ENCODE data around the gene CAMKK1. TPM values are rescaled to one million over a fixed set of nuclear protein-coding genes. Genes with fewer than 3 reads are reported as not detected.

CAMKK1 gene
- total RNA-seq, 1 experiment from 2014 or later, result 4.3 TPM

DNA sequence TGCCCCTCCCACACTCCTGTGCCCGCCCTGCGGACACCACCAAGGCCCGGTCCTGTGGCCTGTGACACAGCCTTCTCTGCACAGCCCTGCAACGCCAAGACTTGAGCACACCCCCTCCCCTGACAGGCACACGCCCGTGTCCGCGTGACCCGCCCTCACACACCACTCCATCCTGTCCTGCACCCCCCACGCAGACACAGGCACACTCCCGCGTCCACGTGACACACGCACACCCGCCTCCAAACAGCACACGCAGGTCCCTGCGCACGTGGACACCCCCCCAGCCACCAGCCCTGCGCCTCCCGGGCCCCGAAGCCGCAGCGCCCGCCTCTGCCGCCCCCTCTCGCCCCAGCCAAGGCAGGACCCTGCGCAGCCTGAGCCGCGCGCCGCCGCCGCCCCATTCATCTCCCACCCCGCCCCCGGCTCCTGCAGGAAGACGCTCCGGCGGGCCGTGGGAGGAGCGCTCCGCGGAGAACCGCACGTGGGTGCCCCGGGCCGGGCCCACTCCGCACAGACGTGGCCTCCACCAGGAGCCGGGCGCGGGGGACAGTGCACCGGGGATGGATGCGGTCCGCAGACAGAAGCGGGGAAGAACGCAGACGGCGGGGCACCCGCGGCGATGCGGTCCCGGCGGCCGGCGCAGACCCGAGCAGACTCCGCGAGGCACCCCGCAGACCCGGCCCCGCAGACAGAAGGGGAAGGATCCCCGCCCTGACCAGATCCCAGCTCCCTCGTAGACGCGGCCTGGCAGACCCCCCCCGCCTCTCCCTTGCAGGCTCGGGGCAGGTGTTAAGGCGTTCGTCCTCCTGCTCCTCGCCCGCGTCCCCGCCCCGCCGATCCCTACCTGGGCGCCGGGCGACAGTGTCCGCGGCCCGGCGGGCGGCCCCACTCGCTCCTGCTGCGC lies 506 bp downstream of the CAMKK1 start:
- no peaks in the 10 kb centered on the region for H3K9me3 Mint-ChIP-seq (ENCODE audit: unreplicated experiment)
- no peak for TF ChIP-seq CTCF (IDR thresholded peaks at IDR 0.05; ENCODE audit: unreplicated experiment)
- H3K36me3 Mint-ChIP-seq (ENCODE audit: insufficient read depth, unreplicated experiment), result peaks cover 10% of the 10 kb centered on the region
- ChIA-PET CTCF (interaction anchor here (3.0 kb wide), 1 partner anchor 21 kb away, joined by 20 read pairs; no protein-coding TSS in a partner anchor), POLR2A (interaction anchor here (0.6 to 1.9 kb wide), 4 partner anchors 9 to 665 kb away, joined by 3 to 4 read pairs (median 3); partner anchors contain the start of gene HASPIN)
- no TSS peak for BruUV-seq (replicated peaks)
- peak; percentile 54 for DNase-seq (ENCODE audit: unreplicated experiment)
- no peak overlapping the region for H3K27ac Mint-ChIP-seq (ENCODE audit: low read depth, unreplicated experiment)
- no peaks in the 10 kb centered on the region for H3K27me3 Mint-ChIP-seq (ENCODE audit: insufficient read depth, unreplicated experiment)
- peak overlapping the region; percentile 72 for H3K4me3 Mint-ChIP-seq (ENCODE audit: unreplicated experiment)
- peaks cover 46% of the 10 kb centered on the region for H3K4me1 Mint-ChIP-seq (ENCODE audit: insufficient read depth, unreplicated experiment)
- intact Hi-C loops (cut with micrococcal nuclease), result no loop called here

- Mint-ChIP-seq H3K4me3 (ENCODE audit: unreplicated experiment) (peak overlapping the region; percentile 72), H3K36me3 (ENCODE audit: insufficient read depth, unreplicated experiment) (peaks cover 12% of the 10 kb centered on the region), H3K9me3 (ENCODE audit: unreplicated experiment) (no peaks in the 10 kb centered on the region), H3K27ac (ENCODE audit: low read depth, unreplicated experiment) (no peak overlapping the region), H3K27me3 (ENCODE audit: insufficient read depth, unreplicated experiment) (no peaks in the 10 kb centered on the region), H3K4me1 (ENCODE audit: insufficient read depth, unreplicated experiment) (peaks cover 51% of the 10 kb centered on the region)
- ChIA-PET POLR2A (interaction anchor here (1.9 kb wide), 1 partner anchor 10 kb away, joined by 4 read pairs; no protein-coding TSS in a partner anchor), CTCF (no interaction called here)
- intact Hi-C loops (cut with micrococcal nuclease), result no loop called here
- DNase-seq (ENCODE audit: unreplicated experiment), result no peak
- no TSS peak for BruUV-seq (replicated peaks)
- TF ChIP-seq CTCF (IDR thresholded peaks at IDR 0.05; ENCODE audit: unreplicated experiment), result no peak
These were observed 1.2 kb downstream of the CAMKK1 start for GRCh38 chr17:3891626-3892094.

DNA sequence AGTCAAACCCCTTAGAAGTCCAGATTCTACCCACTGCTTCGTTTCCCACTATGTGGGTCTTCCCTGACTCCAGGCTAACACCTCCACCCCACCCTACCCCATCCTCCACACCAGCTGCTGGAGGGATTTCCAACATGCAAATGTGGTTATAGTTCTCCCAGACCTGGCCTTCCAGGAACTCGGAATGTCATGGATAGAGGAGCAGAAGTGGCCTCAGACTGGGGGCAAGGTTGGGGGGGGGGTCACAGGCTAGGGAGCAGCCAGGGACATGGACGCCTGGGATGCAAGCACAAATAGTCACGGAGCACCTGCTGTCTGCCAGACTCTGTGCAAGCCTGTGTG lies 2.0 kb downstream of the CAMKK1 start:
- ChIA-PET POLR2A (interaction anchor here (0.6 to 1.4 kb wide), 9 partner anchors 10 to 1834 kb away, joined by 3 to 10 read pairs (median 3); partner anchors contain the start of genes CYB5D2 and ZZEF1), CTCF (interaction anchor here (0.7 kb wide), 2 partner anchors 23 to 46 kb away, joined by 3 to 4 read pairs; no protein-coding TSS in a partner anchor)
- peaks cover 12% of the 10 kb centered on the region for H3K36me3 Mint-ChIP-seq (ENCODE audit: insufficient read depth, unreplicated experiment)
- H3K27me3 Mint-ChIP-seq (ENCODE audit: insufficient read depth, unreplicated experiment), result no peaks in the 10 kb centered on the region
- TF ChIP-seq CTCF (IDR thresholded peaks at IDR 0.05; ENCODE audit: unreplicated experiment), result no peak
- BruUV-seq (replicated peaks), result no TSS peak
- no peak for DNase-seq (ENCODE audit: unreplicated experiment)
- no peak overlapping the region for H3K27ac Mint-ChIP-seq (ENCODE audit: low read depth, unreplicated experiment)
- no peaks in the 10 kb centered on the region for H3K9me3 Mint-ChIP-seq (ENCODE audit: unreplicated experiment)
- H3K4me1 Mint-ChIP-seq (ENCODE audit: insufficient read depth, unreplicated experiment), result peaks cover 51% of the 10 kb centered on the region
- H3K4me3 Mint-ChIP-seq (ENCODE audit: unreplicated experiment), result peak overlapping the region; percentile 72
- intact Hi-C loops (cut with micrococcal nuclease), result no loop called here
